SK-N-SH treated with all-trans-retinoic acid at 6 μM for 48 hours (cell line): ENCODE data around the gene PCAT6.

ENCODE experiments used
- ATAC-seq: fragments of 200-7000 bp; cut with Tn5 transposase; 3 replicates; pipeline ENCODE4 v1.9.1; 2020; ENCODE audit warnings: mild to moderate bottlenecking, moderate library complexity
- ARNTL ChIP-seq: fragments of 450-650 bp; formaldehyde crosslinking; IDR thresholded peaks from 2 replicates; pipeline ENCODE4 v1.5.0; 2020; ENCODE audit warnings: low read depth, mild to moderate bottlenecking, moderate library complexity, borderline replicate concordance
- BACH2 ChIP-seq: fragments of 250-450 bp; sonication (Bioruptor Pico); IDR thresholded peaks from 2 replicates; pipeline ENCODE4 v1.9.0; 2021; ENCODE audit warnings: mild to moderate bottlenecking, borderline replicate concordance
- CSDC2 ChIP-seq: fragments of 250-450 bp; sonication (Bioruptor Pico); IDR thresholded peaks from 2 replicates; pipeline ENCODE4 v1.5.0; 2020; ENCODE audit warnings: mild to moderate bottlenecking, moderate library complexity
- CSRNP3 ChIP-seq: fragments of 250-450 bp; sonication (Bioruptor Pico); IDR thresholded peaks from 2 replicates; pipeline ENCODE4 v1.5.1; 2021; ENCODE audit warnings: mild to moderate bottlenecking, moderate library complexity
- ESRRG ChIP-seq: fragments of 250-450 bp; sonication (Bioruptor Pico); IDR thresholded peaks from 2 replicates; pipeline ENCODE4 v1.6.1; 2021; ENCODE audit warnings: mild to moderate bottlenecking
- ISL1 ChIP-seq: fragments of 250-450 bp; sonication (Bioruptor Pico); IDR thresholded peaks from 2 replicates; pipeline ENCODE4 v2.1.2; 2022; ENCODE audit warnings: mild to moderate bottlenecking, moderate library complexity
- OSR1 ChIP-seq: fragments of 250-450 bp; sonication (Bioruptor Pico); IDR thresholded peaks from 2 replicates; pipeline ENCODE4 v1.8.0; 2022; ENCODE audit warnings: moderate library complexity, mild to moderate bottlenecking, inconsistent platforms
- PPARA ChIP-seq: fragments of 250-450 bp; sonication (Bioruptor Pico); IDR thresholded peaks from 2 replicates; pipeline ENCODE4 v1.5.0; 2020; ENCODE audit warnings: mild to moderate bottlenecking, borderline replicate concordance
- RARB ChIP-seq: fragments of 250-450 bp; sonication (Bioruptor Pico); IDR thresholded peaks from 2 replicates; pipeline ENCODE4 v1.8.0; 2021; ENCODE audit warnings: mild to moderate bottlenecking, moderate library complexity
- SNAI2 ChIP-seq: fragments of 250-450 bp; sonication (Bioruptor Pico); IDR thresholded peaks from 2 replicates; pipeline ENCODE4 v1.5.0; 2020; ENCODE audit warnings: mild to moderate bottlenecking, moderate library complexity
- TCF4 ChIP-seq: fragments of 250-450 bp; sonication (Bioruptor Pico); IDR thresholded peaks from 2 replicates; pipeline ENCODE4 v1.8.0; 2021; ENCODE audit warnings: mild to moderate bottlenecking, moderate library complexity, borderline replicate concordance
- TOX ChIP-seq: fragments of 250-450 bp; sonication (Bioruptor Pico); IDR thresholded peaks from 2 replicates; pipeline ENCODE4 v1.8.0; 2021; ENCODE audit warnings: mild to moderate bottlenecking, moderate library complexity, borderline replicate concordance
- TSHZ2 ChIP-seq: fragments of 250-450 bp; sonication (Bioruptor Pico); IDR thresholded peaks from 2 replicates; pipeline ENCODE4 v1.5.0; 2020; ENCODE audit warnings: mild to moderate bottlenecking, moderate library complexity
- ZC3H10 ChIP-seq: fragments of 250-450 bp; sonication (Bioruptor Pico); IDR thresholded peaks from 2 replicates; pipeline ENCODE4 v1.5.1; 2021; ENCODE audit warnings: mild to moderate bottlenecking, moderate library complexity
- ZFP3 ChIP-seq: fragments of 250-450 bp; sonication (Bioruptor Pico); IDR thresholded peaks from 2 replicates; pipeline ENCODE4 v1.5.0; 2020; ENCODE audit warnings: mild to moderate bottlenecking, moderate library complexity
- ZFP30 ChIP-seq: fragments of 450-650 bp; formaldehyde crosslinking; IDR thresholded peaks from 2 replicates; pipeline ENCODE4 v1.5.0; 2022; ENCODE audit warnings: mild to moderate bottlenecking, moderate library complexity
- ZNF565 ChIP-seq: fragments of 450-650 bp; formaldehyde crosslinking; conservative IDR thresholded peaks from 2 replicates; pipeline ENCODE4 v1.5.0; 2020; ENCODE audit warnings: low read depth, mild to moderate bottlenecking, moderate library complexity
- ZNF70 ChIP-seq: fragments of 450-650 bp; formaldehyde crosslinking; IDR thresholded peaks from 2 replicates; pipeline ENCODE4 v1.5.0; 2020; ENCODE audit warnings: mild to moderate bottlenecking, moderate library complexity
- ZNF8 ChIP-seq: fragments of 450-650 bp; formaldehyde crosslinking; IDR thresholded peaks from 2 replicates; pipeline ENCODE4 v1.5.0; 2020; ENCODE audit warnings: mild to moderate bottlenecking, moderate library complexity
- TF ChIP-seq, protein P1 (sequence below): fragments of 250-450 bp; sonication (Bioruptor Pico); IDR thresholded peaks from 2 replicates; pipeline ENCODE4 v1.8.0; 2021; ENCODE audit warnings: low read depth, mild to moderate bottlenecking, moderate library complexity, borderline replicate concordance
- TF ChIP-seq, protein P2 (sequence below): fragments of 250-450 bp; sonication (Bioruptor Pico); IDR thresholded peaks from 2 replicates; pipeline ENCODE4 v1.5.1; 2020; ENCODE audit warnings: low read depth, mild to moderate bottlenecking, moderate library complexity

Gene PCAT6

GRCh38 chr1:202844259-202844658 lies 33.5 kb downstream of the PCAT6 start (continued):
- TF ChIP-seq OSR1 (CRISPR knock-in tag) (no peak), RARB (no peak)

- ATAC-seq: no peak
- no peak for TF ChIP-seq ZNF70 (CRISPR knock-in tag)
- TF ChIP-seq OSR1 (CRISPR knock-in tag): no peak
- no peak for TF ChIP-seq ARNTL (CRISPR knock-in tag)
- TF ChIP-seq ZC3H10 (CRISPR knock-in tag): no peak
- no peak for TF ChIP-seq RARB
- no peak for TF ChIP-seq TOX
- no peak for TF ChIP-seq ESRRG (CRISPR knock-in tag)
- TF ChIP-seq ZFP3 (CRISPR knock-in tag): no peak
- TF ChIP-seq ZFP30 (CRISPR knock-in tag): no peak
- no peak for TF ChIP-seq CSDC2
- TF ChIP-seq, protein P1, sequence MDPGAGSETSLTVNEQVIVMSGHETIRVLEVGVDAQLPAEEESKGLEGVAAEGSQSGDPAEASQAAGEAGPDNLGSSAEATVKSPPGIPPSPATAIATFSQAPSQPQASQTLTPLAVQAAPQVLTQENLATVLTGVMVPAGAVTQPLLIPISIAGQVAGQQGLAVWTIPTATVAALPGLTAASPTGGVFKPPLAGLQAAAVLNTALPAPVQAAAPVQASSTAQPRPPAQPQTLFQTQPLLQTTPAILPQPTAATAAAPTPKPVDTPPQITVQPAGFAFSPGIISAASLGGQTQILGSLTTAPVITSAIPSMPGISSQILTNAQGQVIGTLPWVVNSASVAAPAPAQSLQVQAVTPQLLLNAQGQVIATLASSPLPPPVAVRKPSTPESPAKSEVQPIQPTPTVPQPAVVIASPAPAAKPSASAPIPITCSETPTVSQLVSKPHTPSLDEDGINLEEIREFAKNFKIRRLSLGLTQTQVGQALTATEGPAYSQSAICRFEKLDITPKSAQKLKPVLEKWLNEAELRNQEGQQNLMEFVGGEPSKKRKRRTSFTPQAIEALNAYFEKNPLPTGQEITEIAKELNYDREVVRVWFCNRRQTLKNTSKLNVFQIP (CRISPR knock-in tag): no peak
Measured at GRCh38 chr1:202844935-202845334, 34.2 kb downstream of the PCAT6 start.

DNA sequence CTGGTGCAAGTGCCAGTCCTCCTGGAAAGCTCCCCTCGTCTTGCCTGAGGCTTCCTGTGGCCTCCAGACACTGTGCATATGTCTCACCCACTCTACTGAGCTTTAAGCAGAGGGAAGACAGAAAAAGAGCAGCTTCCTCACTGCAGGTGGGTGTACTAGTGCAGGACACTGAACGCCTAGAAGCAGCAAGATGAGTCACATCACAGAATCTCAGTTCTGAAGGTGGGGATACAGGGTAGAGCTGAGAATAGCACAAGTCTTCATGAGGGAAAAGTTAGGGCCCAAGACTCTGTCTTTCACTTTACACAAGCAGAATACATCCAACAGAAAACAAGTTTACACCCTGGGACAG lies 37.4 kb downstream of the PCAT6 start:
- TF ChIP-seq CSDC2 (no peak), BACH2 (no peak), ISL1 (CRISPR knock-in tag) (no peak), TOX (no peak), ZNF70 (CRISPR knock-in tag) (no peak), CSRNP3 (CRISPR knock-in tag) (no peak), ZNF8 (CRISPR knock-in tag) (no peak), PPARA (CRISPR knock-in tag) (no peak), ZFP30 (CRISPR knock-in tag) (no peak), TSHZ2 (CRISPR knock-in tag) (no peak), ZC3H10 (CRISPR knock-in tag) (no peak), OSR1 (CRISPR knock-in tag) (no peak), ESRRG (CRISPR knock-in tag) (no peak), SNAI2 (CRISPR knock-in tag) (no peak)
- TF ChIP-seq, protein P1 (CRISPR knock-in tag): no peak
- TF ChIP-seq, protein P2, sequence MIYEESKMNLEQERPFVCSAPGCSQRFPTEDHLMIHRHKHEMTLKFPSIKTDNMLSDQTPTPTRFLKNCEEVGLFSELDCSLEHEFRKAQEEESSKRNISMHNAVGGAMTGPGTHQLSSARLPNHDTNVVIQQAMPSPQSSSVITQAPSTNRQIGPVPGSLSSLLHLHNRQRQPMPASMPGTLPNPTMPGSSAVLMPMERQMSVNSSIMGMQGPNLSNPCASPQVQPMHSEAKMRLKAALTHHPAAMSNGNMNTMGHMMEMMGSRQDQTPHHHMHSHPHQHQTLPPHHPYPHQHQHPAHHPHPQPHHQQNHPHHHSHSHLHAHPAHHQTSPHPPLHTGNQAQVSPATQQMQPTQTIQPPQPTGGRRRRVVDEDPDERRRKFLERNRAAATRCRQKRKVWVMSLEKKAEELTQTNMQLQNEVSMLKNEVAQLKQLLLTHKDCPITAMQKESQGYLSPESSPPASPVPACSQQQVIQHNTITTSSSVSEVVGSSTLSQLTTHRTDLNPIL (CRISPR knock-in tag): no peak
- TF ChIP-seq, all 23 proteins: peak for 0
- ATAC-seq: no peak

DNA sequence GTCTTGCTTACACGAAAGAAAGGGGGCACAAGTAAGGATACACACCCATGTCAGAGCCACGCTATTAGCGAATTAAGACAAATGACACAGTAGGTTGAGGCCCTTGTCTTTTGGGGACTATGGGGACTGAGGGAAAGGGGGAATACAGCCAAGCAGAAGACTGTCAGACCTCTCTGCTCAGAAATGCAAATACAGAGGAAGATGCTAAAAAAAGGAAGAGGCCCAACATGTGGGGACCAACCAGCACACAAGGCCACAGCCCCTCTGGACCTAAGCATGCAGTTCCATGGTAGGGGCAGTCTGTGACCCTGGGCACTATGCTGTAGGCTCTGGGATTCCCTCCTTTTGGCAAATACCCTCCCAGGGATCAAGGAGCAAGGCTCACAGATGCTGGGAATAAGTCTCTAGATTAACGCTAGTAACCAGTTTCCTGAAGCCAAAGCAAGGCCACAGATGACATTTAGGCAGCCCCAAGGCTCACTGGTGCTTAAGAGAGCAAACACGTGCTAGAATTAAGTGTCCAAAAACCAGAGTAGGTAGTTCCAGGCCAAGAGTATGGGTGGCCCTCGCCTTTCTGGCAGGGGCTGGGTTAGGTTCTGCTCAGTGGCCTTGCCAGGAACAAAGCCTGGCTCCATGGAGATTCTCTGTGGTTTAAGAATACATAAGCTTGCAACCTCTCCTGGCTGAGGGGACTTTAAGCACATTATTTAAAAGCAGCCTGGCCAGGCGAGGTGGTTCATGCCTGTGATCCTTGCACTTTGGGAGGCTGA lies 40.0 kb downstream of the PCAT6 start:
- no peak for ATAC-seq
- no peak for TF ChIP-seq ZFP30 (CRISPR knock-in tag)
- no peak for TF ChIP-seq ZFP3 (CRISPR knock-in tag)
- no peak for TF ChIP-seq TCF4 (CRISPR knock-in tag)
- TF ChIP-seq, protein P1 (CRISPR knock-in tag): no peak
- no peak for TF ChIP-seq ZNF8 (CRISPR knock-in tag)
- no peak for TF ChIP-seq ZNF565
- TF ChIP-seq, protein P2 (CRISPR knock-in tag): no peak
- no peak for TF ChIP-seq RARB
- no peak for TF ChIP-seq CSDC2
- no peak for TF ChIP-seq PPARA (CRISPR knock-in tag)
- TF ChIP-seq, all 23 proteins: peak for 0
